HL-60 (cell line): ENCODE results near the gene RPN1.
A peak's percentile ranks its signal among the peaks of the same experiment; 100 is the strongest.

Experiments used
- POLR2AphosphoS5 ChIP-seq: IDR thresholded peaks from 2 replicates; pipeline ENCODE4 v1.6.1; 2012; ENCODE audit warnings: low read depth
- SPI1 ChIP-seq: IDR thresholded peaks from 2 replicates; pipeline ENCODE4 v1.6.1; 2012; ENCODE audit warnings: low read depth, mild to moderate bottlenecking, borderline replicate concordance
- TF ChIP-seq, protein P1 (sequence below): IDR thresholded peaks from one replicate; pipeline ENCODE4 v1.5.1; 2011; ENCODE audit warnings: low read length, control low read depth, inconsistent platforms; ENCODE audit not compliant: insufficient read depth
- TF ChIP-seq, protein P2 (sequence below): IDR thresholded peaks from 2 replicates; pipeline ENCODE4 v1.6.1; 2012; ENCODE audit warnings: low read depth; ENCODE audit not compliant: insufficient replicate concordance

DNA sequence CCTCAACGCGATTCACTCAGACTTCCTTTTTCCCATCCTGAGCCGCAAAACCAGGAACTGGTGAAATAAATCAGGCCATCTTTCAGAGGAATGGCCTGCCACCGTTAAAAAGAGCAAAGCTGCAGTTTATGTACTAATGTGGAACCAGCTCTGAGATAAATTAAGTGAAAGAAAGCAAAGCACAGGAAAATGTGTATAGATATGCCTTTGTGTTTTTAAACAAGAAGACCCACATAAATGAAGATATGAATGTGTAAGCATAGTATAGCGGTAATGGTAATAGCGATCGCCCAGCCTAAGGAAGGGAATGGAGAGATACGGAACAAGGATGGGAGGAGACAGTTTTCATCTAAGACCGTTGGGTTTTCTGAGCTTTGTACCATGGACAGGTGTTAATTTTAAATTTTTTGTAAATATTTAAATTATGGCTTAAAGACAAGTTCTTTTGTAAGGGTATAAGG lies 30.8 kb upstream of the RPN1 start:
- TF ChIP-seq, protein P1, sequence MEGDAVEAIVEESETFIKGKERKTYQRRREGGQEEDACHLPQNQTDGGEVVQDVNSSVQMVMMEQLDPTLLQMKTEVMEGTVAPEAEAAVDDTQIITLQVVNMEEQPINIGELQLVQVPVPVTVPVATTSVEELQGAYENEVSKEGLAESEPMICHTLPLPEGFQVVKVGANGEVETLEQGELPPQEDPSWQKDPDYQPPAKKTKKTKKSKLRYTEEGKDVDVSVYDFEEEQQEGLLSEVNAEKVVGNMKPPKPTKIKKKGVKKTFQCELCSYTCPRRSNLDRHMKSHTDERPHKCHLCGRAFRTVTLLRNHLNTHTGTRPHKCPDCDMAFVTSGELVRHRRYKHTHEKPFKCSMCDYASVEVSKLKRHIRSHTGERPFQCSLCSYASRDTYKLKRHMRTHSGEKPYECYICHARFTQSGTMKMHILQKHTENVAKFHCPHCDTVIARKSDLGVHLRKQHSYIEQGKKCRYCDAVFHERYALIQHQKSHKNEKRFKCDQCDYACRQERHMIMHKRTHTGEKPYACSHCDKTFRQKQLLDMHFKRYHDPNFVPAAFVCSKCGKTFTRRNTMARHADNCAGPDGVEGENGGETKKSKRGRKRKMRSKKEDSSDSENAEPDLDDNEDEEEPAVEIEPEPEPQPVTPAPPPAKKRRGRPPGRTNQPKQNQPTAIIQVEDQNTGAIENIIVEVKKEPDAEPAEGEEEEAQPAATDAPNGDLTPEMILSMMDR: no peak
- TF ChIP-seq POLR2AphosphoS5 (no peak), SPI1 (peak; percentile 81)
- TF ChIP-seq, protein P2, sequence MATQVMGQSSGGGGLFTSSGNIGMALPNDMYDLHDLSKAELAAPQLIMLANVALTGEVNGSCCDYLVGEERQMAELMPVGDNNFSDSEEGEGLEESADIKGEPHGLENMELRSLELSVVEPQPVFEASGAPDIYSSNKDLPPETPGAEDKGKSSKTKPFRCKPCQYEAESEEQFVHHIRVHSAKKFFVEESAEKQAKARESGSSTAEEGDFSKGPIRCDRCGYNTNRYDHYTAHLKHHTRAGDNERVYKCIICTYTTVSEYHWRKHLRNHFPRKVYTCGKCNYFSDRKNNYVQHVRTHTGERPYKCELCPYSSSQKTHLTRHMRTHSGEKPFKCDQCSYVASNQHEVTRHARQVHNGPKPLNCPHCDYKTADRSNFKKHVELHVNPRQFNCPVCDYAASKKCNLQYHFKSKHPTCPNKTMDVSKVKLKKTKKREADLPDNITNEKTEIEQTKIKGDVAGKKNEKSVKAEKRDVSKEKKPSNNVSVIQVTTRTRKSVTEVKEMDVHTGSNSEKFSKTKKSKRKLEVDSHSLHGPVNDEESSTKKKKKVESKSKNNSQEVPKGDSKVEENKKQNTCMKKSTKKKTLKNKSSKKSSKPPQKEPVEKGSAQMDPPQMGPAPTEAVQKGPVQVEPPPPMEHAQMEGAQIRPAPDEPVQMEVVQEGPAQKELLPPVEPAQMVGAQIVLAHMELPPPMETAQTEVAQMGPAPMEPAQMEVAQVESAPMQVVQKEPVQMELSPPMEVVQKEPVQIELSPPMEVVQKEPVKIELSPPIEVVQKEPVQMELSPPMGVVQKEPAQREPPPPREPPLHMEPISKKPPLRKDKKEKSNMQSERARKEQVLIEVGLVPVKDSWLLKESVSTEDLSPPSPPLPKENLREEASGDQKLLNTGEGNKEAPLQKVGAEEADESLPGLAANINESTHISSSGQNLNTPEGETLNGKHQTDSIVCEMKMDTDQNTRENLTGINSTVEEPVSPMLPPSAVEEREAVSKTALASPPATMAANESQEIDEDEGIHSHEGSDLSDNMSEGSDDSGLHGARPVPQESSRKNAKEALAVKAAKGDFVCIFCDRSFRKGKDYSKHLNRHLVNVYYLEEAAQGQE: no peak
